Measurements from ENCODE around the gene TMEM184A.

The TMEM184A gene

GRCh38 chr7:1540776-1541271 is 15.2 kb downstream of the TMEM184A start:
- in situ Hi-C loops (cut with HindIII; ENCODE audit: low sequenced_read_pairs), result no loop called here

GRCh38 chr7:1539882-1540775 is 15.9 kb downstream of the TMEM184A start:
- in situ Hi-C loops (cut with HindIII; ENCODE audit: low sequenced_read_pairs), result no loop called here

- in situ Hi-C loops (cut with HindIII; ENCODE audit: low sequenced_read_pairs), result no loop called here
Observed at GRCh38 chr7:1539181-1539881, 16.7 kb downstream of the TMEM184A start.

GRCh38 chr7:1538544-1539180 is 17.3 kb downstream of the TMEM184A start:
- in situ Hi-C loops (cut with HindIII; ENCODE audit: low sequenced_read_pairs), result no loop called here

- in situ Hi-C loops (cut with HindIII; ENCODE audit: low sequenced_read_pairs), result no loop called here
Observed at GRCh38 chr7:1537535-1538412, 18.2 kb downstream of the TMEM184A start.

- in situ Hi-C loops (cut with HindIII; ENCODE audit: low sequenced_read_pairs), result no loop called here
Observed at GRCh38 chr7:1536743-1537534, 19.1 kb downstream of the TMEM184A start.

GRCh38 chr7:1536455-1536742 is 19.6 kb downstream of the TMEM184A start:
- in situ Hi-C loops (cut with HindIII; ENCODE audit: low sequenced_read_pairs), result no loop called here

GRCh38 chr7:1535701-1536454 is 20.1 kb downstream of the TMEM184A start:
- in situ Hi-C loops (cut with HindIII; ENCODE audit: low sequenced_read_pairs), result no loop called here

GRCh38 chr7:1535100-1535458 is 20.9 kb downstream of the TMEM184A start:
- in situ Hi-C loops (cut with HindIII; ENCODE audit: low sequenced_read_pairs), result no loop called here

GRCh38 chr7:1534330-1535099 is 21.5 kb downstream of the TMEM184A start:
- in situ Hi-C loops (cut with HindIII; ENCODE audit: low sequenced_read_pairs), result no loop called here

- in situ Hi-C loops (cut with HindIII; ENCODE audit: low sequenced_read_pairs), result no loop called here
Observed at GRCh38 chr7:1533547-1534329, 22.3 kb downstream of the TMEM184A start.

GRCh38 chr7:1533255-1533546 is 22.8 kb downstream of the TMEM184A start:
- in situ Hi-C loops (cut with HindIII; ENCODE audit: low sequenced_read_pairs), result no loop called here

- in situ Hi-C loops (cut with HindIII; ENCODE audit: low sequenced_read_pairs), result no loop called here
Observed at GRCh38 chr7:1532456-1533254, 23.4 kb downstream of the TMEM184A start.

GRCh38 chr7:1531979-1532455 is 24.0 kb downstream of the TMEM184A start:
- in situ Hi-C loops (cut with HindIII; ENCODE audit: low sequenced_read_pairs), result no loop called here

GRCh38 chr7:1531263-1531978 is 24.6 kb downstream of the TMEM184A start:
- in situ Hi-C loops (cut with HindIII; ENCODE audit: low sequenced_read_pairs), result no loop called here

- in situ Hi-C loops (cut with HindIII; ENCODE audit: low sequenced_read_pairs), result no loop called here
Observed at GRCh38 chr7:1530946-1531262, 25.1 kb downstream of the TMEM184A start.
